ENCODE data around the gene IL16. TPM values are rescaled to one million over a fixed set of nuclear protein-coding genes. Genes with fewer than 3 reads are reported as not detected.

IL16 gene
- total RNA-seq, 1 donor from 2014 or later: not detected

Other genes with a start within 250 kb of the IL16 start
- 24.7 and 25.9 TPM in 2 replicates for gene MESD, start 207.1 kb upstream of the IL16 start, total RNA-seq
- 34.2 and 39.8 TPM in 2 replicates for gene TLNRD1, start 196.0 kb upstream of the IL16 start, total RNA-seq
- not detected in 2 replicates for gene CFAP161, start 62.6 kb upstream of the IL16 start, total RNA-seq
- gene STARD5, start 127.3 kb downstream of the IL16 start, total RNA-seq: 1.1 and 1.2 TPM in 2 replicates
- not detected in 2 replicates for gene TMC3, start 177.3 kb downstream of the IL16 start, total RNA-seq

Data from kidney epithelial cell (primary cell).